GM19240 (cell line): Measurements from ENCODE around the gene TCERG1L.

Experiments
- DNase-seq: peaks from one replicate; pipeline ENCODE4 v3.0.0; 2011; ENCODE audit warnings: low spot score; ENCODE audit not compliant: insufficient read length

Gene TCERG1L

GRCh38 chr10:131044379-131045111 is 267.0 kb downstream of the TCERG1L start:
- DNase-seq: no peak

- no peak for DNase-seq
These were observed 268.4 kb downstream of the TCERG1L start for GRCh38 chr10:131043039-131043691.
